ENCODE data around the gene JMJD6. TPM values are rescaled to one million over a fixed set of nuclear protein-coding genes. Genes with fewer than 3 reads are reported as not detected.

Gene JMJD6
- total and polyA plus RNA-seq, 9 of the 15 experiments (the other 6 are each of a cell fraction or from before 2014, with no cell fraction given): 2.5 to 52.3 (median 36.3) TPM

DNA sequence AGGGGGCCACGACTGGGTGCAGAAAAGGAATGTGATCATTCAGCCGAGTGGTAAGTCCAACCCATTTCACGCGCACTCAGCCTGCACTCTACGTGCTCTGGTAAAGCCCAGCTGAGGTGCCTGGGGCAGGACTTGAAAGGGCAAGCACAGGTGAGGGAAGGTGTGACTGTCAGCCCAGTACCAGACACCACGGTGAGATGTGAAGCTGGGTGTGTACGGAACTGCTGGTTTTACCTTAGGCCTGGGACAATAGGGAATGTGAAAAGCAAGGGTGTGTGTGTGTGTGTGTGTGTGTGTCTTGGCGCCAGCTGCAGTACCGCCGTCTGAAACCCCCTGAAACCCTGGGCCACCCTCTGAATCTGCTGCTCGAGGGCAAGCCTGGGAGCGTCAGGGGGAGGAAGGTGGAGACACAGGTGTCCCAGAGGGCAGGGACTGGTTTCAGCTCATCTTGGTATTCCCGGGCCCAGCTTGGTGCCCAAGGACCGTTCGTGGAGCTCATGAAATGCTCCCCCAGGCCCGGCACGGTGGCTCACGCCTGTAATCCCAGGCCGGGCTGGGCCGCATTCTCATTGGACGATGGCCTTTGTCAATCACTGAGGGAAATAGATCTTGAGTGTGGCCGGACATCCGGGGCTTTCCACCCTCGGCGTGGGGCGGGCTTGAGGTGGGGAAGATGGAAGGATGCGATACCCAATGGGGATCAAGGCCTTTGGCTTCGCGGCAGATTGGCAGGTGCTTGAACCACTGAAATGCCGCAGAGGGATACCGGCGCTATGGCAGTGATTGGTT lies 55.1 kb downstream of the JMJD6 start (continued):
- TF ChIP-seq, protein P1, sequence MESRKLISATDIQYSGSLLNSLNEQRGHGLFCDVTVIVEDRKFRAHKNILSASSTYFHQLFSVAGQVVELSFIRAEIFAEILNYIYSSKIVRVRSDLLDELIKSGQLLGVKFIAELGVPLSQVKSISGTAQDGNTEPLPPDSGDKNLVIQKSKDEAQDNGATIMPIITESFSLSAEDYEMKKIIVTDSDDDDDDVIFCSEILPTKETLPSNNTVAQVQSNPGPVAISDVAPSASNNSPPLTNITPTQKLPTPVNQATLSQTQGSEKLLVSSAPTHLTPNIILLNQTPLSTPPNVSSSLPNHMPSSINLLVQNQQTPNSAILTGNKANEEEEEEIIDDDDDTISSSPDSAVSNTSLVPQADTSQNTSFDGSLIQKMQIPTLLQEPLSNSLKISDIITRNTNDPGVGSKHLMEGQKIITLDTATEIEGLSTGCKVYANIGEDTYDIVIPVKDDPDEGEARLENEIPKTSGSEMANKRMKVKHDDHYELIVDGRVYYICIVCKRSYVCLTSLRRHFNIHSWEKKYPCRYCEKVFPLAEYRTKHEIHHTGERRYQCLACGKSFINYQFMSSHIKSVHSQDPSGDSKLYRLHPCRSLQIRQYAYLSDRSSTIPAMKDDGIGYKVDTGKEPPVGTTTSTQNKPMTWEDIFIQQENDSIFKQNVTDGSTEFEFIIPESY (CRISPR knock-in tag; IDR thresholded peaks at IDR 0.05): peak; percentile 51
- TF ChIP-seq U2AF2 (optimal IDR thresholded peaks at IDR 0.05; ENCODE audit: low read depth, low read length): no peak
- TF ChIP-seq ZC3H8 (IDR thresholded peaks at IDR 0.05): no peak
- TF ChIP-seq, protein P2, sequence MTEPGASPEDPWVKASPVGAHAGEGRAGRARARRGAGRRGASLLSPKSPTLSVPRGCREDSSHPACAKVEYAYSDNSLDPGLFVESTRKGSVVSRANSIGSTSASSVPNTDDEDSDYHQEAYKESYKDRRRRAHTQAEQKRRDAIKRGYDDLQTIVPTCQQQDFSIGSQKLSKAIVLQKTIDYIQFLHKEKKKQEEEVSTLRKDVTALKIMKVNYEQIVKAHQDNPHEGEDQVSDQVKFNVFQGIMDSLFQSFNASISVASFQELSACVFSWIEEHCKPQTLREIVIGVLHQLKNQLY (CRISPR knock-in tag; conservative IDR thresholded peaks at IDR 0.05): no peak
- TF ChIP-seq ELF1 (tag; IDR thresholded peaks at IDR 0.05): no peak
- TF ChIP-seq, protein P3, sequence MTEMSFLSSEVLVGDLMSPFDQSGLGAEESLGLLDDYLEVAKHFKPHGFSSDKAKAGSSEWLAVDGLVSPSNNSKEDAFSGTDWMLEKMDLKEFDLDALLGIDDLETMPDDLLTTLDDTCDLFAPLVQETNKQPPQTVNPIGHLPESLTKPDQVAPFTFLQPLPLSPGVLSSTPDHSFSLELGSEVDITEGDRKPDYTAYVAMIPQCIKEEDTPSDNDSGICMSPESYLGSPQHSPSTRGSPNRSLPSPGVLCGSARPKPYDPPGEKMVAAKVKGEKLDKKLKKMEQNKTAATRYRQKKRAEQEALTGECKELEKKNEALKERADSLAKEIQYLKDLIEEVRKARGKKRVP (CRISPR knock-in tag; IDR thresholded peaks at IDR 0.05): no peak
- no peak for TF ChIP-seq MED1 (CRISPR knock-in tag; IDR thresholded peaks at IDR 0.05; ENCODE audit: borderline replicate concordance)
- no peak for TF ChIP-seq RFX7 (CRISPR knock-in tag; IDR thresholded peaks at IDR 0.05)
- peak; percentile 96 for TF ChIP-seq SP2 (IDR thresholded peaks at IDR 0.05; ENCODE audit: extremely low read depth, low read depth, low read length, poor library complexity, severe bottlenecking)
- TF ChIP-seq MCM3 (IDR thresholded peaks at IDR 0.05): 0 out of 2 replicates have a peak, but pooled peaks have one; percentile 9
- TF ChIP-seq ZNF232 (CRISPR knock-in tag; IDR thresholded peaks at IDR 0.05): no peak
- TF ChIP-seq, protein P4, sequence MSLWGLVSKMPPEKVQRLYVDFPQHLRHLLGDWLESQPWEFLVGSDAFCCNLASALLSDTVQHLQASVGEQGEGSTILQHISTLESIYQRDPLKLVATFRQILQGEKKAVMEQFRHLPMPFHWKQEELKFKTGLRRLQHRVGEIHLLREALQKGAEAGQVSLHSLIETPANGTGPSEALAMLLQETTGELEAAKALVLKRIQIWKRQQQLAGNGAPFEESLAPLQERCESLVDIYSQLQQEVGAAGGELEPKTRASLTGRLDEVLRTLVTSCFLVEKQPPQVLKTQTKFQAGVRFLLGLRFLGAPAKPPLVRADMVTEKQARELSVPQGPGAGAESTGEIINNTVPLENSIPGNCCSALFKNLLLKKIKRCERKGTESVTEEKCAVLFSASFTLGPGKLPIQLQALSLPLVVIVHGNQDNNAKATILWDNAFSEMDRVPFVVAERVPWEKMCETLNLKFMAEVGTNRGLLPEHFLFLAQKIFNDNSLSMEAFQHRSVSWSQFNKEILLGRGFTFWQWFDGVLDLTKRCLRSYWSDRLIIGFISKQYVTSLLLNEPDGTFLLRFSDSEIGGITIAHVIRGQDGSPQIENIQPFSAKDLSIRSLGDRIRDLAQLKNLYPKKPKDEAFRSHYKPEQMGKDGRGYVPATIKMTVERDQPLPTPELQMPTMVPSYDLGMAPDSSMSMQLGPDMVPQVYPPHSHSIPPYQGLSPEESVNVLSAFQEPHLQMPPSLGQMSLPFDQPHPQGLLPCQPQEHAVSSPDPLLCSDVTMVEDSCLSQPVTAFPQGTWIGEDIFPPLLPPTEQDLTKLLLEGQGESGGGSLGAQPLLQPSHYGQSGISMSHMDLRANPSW (CRISPR knock-in tag; IDR thresholded peaks at IDR 0.05): no peak
- TF ChIP-seq TCFL5 (CRISPR knock-in tag; conservative IDR thresholded peaks at IDR 0.05): no peak
- peak; percentile 35; the same call in 1 of the 2 replicates for TF ChIP-seq RFX1 (IDR thresholded peaks at IDR 0.05)
- no peak for TF ChIP-seq ZNF717 (CRISPR knock-in tag; IDR thresholded peaks at IDR 0.05)
- TF ChIP-seq TRIM24 (IDR thresholded peaks at IDR 0.05): no peak
- TF ChIP-seq, protein P5, sequence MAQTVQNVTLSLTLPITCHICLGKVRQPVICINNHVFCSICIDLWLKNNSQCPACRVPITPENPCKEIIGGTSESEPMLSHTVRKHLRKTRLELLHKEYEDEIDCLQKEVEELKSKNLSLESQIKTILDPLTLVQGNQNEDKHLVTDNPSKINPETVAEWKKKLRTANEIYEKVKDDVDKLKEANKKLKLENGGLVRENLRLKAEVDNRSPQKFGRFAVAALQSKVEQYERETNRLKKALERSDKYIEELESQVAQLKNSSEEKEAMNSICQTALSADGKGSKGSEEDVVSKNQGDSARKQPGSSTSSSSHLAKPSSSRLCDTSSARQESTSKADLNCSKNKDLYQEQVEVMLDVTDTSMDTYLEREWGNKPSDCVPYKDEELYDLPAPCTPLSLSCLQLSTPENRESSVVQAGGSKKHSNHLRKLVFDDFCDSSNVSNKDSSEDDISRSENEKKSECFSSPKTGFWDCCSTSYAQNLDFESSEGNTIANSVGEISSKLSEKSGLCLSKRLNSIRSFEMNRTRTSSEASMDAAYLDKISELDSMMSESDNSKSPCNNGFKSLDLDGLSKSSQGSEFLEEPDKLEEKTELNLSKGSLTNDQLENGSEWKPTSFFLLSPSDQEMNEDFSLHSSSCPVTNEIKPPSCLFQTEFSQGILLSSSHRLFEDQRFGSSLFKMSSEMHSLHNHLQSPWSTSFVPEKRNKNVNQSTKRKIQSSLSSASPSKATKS (CRISPR knock-in tag; IDR thresholded peaks at IDR 0.05): no peak
- no peak for TF ChIP-seq RFX5 (IDR thresholded peaks at IDR 0.05; ENCODE audit: low read depth, low read length)
